ENCODE measurements around the gene CCDC85C.

Gene CCDC85C

GRCh38 chr14:99576761-99577705 is 27.0 kb downstream of the CCDC85C start:
- no peaks in the 10 kb centered on the region for H3K79me2 ChIP-seq (ENCODE audit: control insufficient read depth, insufficient read depth, low read length)
- no peak overlapping the region for H3K4ac ChIP-seq (ENCODE audit: low read depth, low read length)
- no peak overlapping the region for H3K27ac ChIP-seq (ENCODE audit: low read depth, low read length)
- H3K56ac ChIP-seq (ENCODE audit: low read length) = peak overlapping the region; percentile 56
- no peak overlapping the region for H3K9ac ChIP-seq (ENCODE audit: low read length)
- peaks cover 44% of the 10 kb centered on the region for H3K4me1 ChIP-seq (ENCODE audit: control insufficient read depth, low read depth, low read length)
- no peak for DNase-seq
- H2BK5ac ChIP-seq (ENCODE audit: low read length) = no peak overlapping the region
- H4K8ac ChIP-seq (ENCODE audit: low read depth, low read length) = no peak overlapping the region
- H4K5ac ChIP-seq (ENCODE audit: low read length) = no peak overlapping the region
- H3K27me3 ChIP-seq (ENCODE audit: insufficient read depth, low read length, poor library complexity) = no peaks in the 10 kb centered on the region
- H3K36me3 ChIP-seq (ENCODE audit: control insufficient read depth, insufficient read depth, low read length) = no peaks in the 10 kb centered on the region
- no peak overlapping the region for H3K23ac ChIP-seq (ENCODE audit: low read length)
- H2AK5ac ChIP-seq (ENCODE audit: low read length) = no peak overlapping the region
- no peak overlapping the region for H2BK120ac ChIP-seq (ENCODE audit: low read depth, low read length)
- no peak overlapping the region for H3K18ac ChIP-seq (ENCODE audit: low read length)
- H3K4me2 ChIP-seq (ENCODE audit: low read length) = no peak overlapping the region
- no peak overlapping the region for H3K4me3 ChIP-seq (ENCODE audit: low read length)
- no CpG with 5 or more reads among the region's 26 CpGs for WGBS (ENCODE audit: extremely low coverage, insufficient coverage, low lambda C conversion rate)
- no peak overlapping the region for H2BK15ac ChIP-seq (replicated peaks; ENCODE audit: low read depth)
- H3K79me1 ChIP-seq (ENCODE audit: low read length) = peaks cover 4% of the 10 kb centered on the region

GRCh38 chr14:99576304-99576703 is 27.7 kb downstream of the CCDC85C start:
- Histone ChIP-seq H4K8ac (ENCODE audit: low read depth, low read length) (no peak overlapping the region), H2BK120ac (ENCODE audit: low read depth, low read length) (no peak overlapping the region), H3K4me3 (ENCODE audit: low read length) (no peak overlapping the region), H3K56ac (ENCODE audit: low read length) (peak overlapping the region; percentile 35), H3K9ac (ENCODE audit: low read length) (no peak overlapping the region), H3K27ac (ENCODE audit: low read depth, low read length) (no peak overlapping the region), H3K18ac (ENCODE audit: low read length) (no peak overlapping the region), H3K79me1 (ENCODE audit: low read length) (peaks cover 4% of the 10 kb centered on the region), H2BK5ac (ENCODE audit: low read length) (no peak overlapping the region), H3K36me3 (ENCODE audit: control insufficient read depth, insufficient read depth, low read length) (no peaks in the 10 kb centered on the region), H4K5ac (ENCODE audit: low read length) (no peak overlapping the region), H3K4me2 (ENCODE audit: low read length) (no peak overlapping the region), H3K4me1 (ENCODE audit: control insufficient read depth, low read depth, low read length) (peaks cover 50% of the 10 kb centered on the region), H3K27me3 (ENCODE audit: insufficient read depth, low read length, poor library complexity) (no peaks in the 10 kb centered on the region), H3K23ac (ENCODE audit: low read length) (no peak overlapping the region), H3K79me2 (ENCODE audit: control insufficient read depth, insufficient read depth, low read length) (no peaks in the 10 kb centered on the region), H2BK15ac (replicated peaks; ENCODE audit: low read depth) (no peak overlapping the region), H2AK5ac (ENCODE audit: low read length) (no peak overlapping the region), H3K4ac (ENCODE audit: low read depth, low read length) (no peak overlapping the region)
- no CpG with 5 or more reads among the region's 5 CpGs for WGBS (ENCODE audit: extremely low coverage, insufficient coverage, low lambda C conversion rate)
- DNase-seq = peak; percentile 42

GRCh38 chr14:99575043-99576023 is 28.7 kb downstream of the CCDC85C start:
- Histone ChIP-seq H4K5ac (ENCODE audit: low read length) (no peak overlapping the region), H3K79me1 (ENCODE audit: low read length) (peaks cover 2% of the 10 kb centered on the region), H2BK5ac (ENCODE audit: low read length) (no peak overlapping the region), H3K36me3 (ENCODE audit: control insufficient read depth, insufficient read depth, low read length) (no peaks in the 10 kb centered on the region), H3K27me3 (ENCODE audit: insufficient read depth, low read length, poor library complexity) (no peaks in the 10 kb centered on the region), H3K4me1 (ENCODE audit: control insufficient read depth, low read depth, low read length) (peaks cover 60% of the 10 kb centered on the region), H4K8ac (ENCODE audit: low read depth, low read length) (no peak overlapping the region), H3K4me3 (ENCODE audit: low read length) (no peak overlapping the region), H2BK15ac (replicated peaks; ENCODE audit: low read depth) (no peak overlapping the region), H3K18ac (ENCODE audit: low read length) (peak overlapping the region; percentile 20), H2AK5ac (ENCODE audit: low read length) (no peak overlapping the region), H3K56ac (ENCODE audit: low read length) (peak overlapping the region; percentile 35), H3K9ac (ENCODE audit: low read length) (peak overlapping the region; percentile 2), H2BK120ac (ENCODE audit: low read depth, low read length) (no peak overlapping the region), H3K23ac (ENCODE audit: low read length) (no peak overlapping the region), H3K4me2 (ENCODE audit: low read length) (no peak overlapping the region), H3K79me2 (ENCODE audit: control insufficient read depth, insufficient read depth, low read length) (no peaks in the 10 kb centered on the region), H3K27ac (ENCODE audit: low read depth, low read length) (no peak overlapping the region), H3K4ac (ENCODE audit: low read depth, low read length) (no peak overlapping the region)
- WGBS (ENCODE audit: extremely low coverage, insufficient coverage, low lambda C conversion rate) = no CpG with 5 or more reads among the region's 22 CpGs
- peak; percentile 50 for DNase-seq

GRCh38 chr14:99574099-99574880 is 29.7 kb downstream of the CCDC85C start:
- peaks cover 57% of the 10 kb centered on the region for H3K4me1 ChIP-seq (ENCODE audit: control insufficient read depth, low read depth, low read length)
- H2BK120ac ChIP-seq (ENCODE audit: low read depth, low read length) = no peak overlapping the region
- WGBS (ENCODE audit: extremely low coverage, insufficient coverage, low lambda C conversion rate) = no CpG with 5 or more reads among the region's 11 CpGs
- H2AK5ac ChIP-seq (ENCODE audit: low read length) = peak overlapping the region; percentile 81
- H3K4me3 ChIP-seq (ENCODE audit: low read length) = no peak overlapping the region
- H3K9ac ChIP-seq (ENCODE audit: low read length) = peak overlapping the region; percentile 48
- H4K5ac ChIP-seq (ENCODE audit: low read length) = no peak overlapping the region
- DNase-seq = peak; percentile 97
- H3K18ac ChIP-seq (ENCODE audit: low read length) = peak overlapping the region; percentile 60
- peak overlapping the region; percentile 89 for H3K23ac ChIP-seq (ENCODE audit: low read length)
- H4K8ac ChIP-seq (ENCODE audit: low read depth, low read length) = no peak overlapping the region
- peak overlapping the region; percentile 14 for H3K27ac ChIP-seq (ENCODE audit: low read depth, low read length)
- H3K27me3 ChIP-seq (ENCODE audit: insufficient read depth, low read length, poor library complexity) = no peaks in the 10 kb centered on the region
- H3K4ac ChIP-seq (ENCODE audit: low read depth, low read length) = no peak overlapping the region
- peak overlapping the region; percentile 46 for H3K4me2 ChIP-seq (ENCODE audit: low read length)
- no peak overlapping the region for H2BK15ac ChIP-seq (replicated peaks; ENCODE audit: low read depth)
- peaks cover 2% of the 10 kb centered on the region for H3K79me1 ChIP-seq (ENCODE audit: low read length)
- peak overlapping the region; percentile 82 for H3K56ac ChIP-seq (ENCODE audit: low read length)
- H2BK5ac ChIP-seq (ENCODE audit: low read length) = peak overlapping the region; percentile 81
- peaks cover 3% of the 10 kb centered on the region for H3K79me2 ChIP-seq (ENCODE audit: control insufficient read depth, insufficient read depth, low read length)
- no peaks in the 10 kb centered on the region for H3K36me3 ChIP-seq (ENCODE audit: control insufficient read depth, insufficient read depth, low read length)

- no peaks in the 10 kb centered on the region for H3K27me3 ChIP-seq (ENCODE audit: insufficient read depth, low read length, poor library complexity)
- no CpG with 5 or more reads among the region's 15 CpGs for WGBS (ENCODE audit: extremely low coverage, insufficient coverage, low lambda C conversion rate)
- DNase-seq = no peak
- H3K4ac ChIP-seq (ENCODE audit: low read depth, low read length) = no peak overlapping the region
- H4K8ac ChIP-seq (ENCODE audit: low read depth, low read length) = no peak overlapping the region
- H4K5ac ChIP-seq (ENCODE audit: low read length) = no peak overlapping the region
- no peaks in the 10 kb centered on the region for H3K36me3 ChIP-seq (ENCODE audit: control insufficient read depth, insufficient read depth, low read length)
- H3K4me3 ChIP-seq (ENCODE audit: low read length) = no peak overlapping the region
- H3K4me1 ChIP-seq (ENCODE audit: control insufficient read depth, low read depth, low read length) = peaks cover 57% of the 10 kb centered on the region
- H2AK5ac ChIP-seq (ENCODE audit: low read length) = peak overlapping the region; percentile 81
- no peak overlapping the region for H2BK120ac ChIP-seq (ENCODE audit: low read depth, low read length)
- peak overlapping the region; percentile 82 for H3K56ac ChIP-seq (ENCODE audit: low read length)
- H3K23ac ChIP-seq (ENCODE audit: low read length) = peak overlapping the region; percentile 89
- H3K27ac ChIP-seq (ENCODE audit: low read depth, low read length) = no peak overlapping the region
- H3K79me1 ChIP-seq (ENCODE audit: low read length) = peaks cover 2% of the 10 kb centered on the region
- H3K18ac ChIP-seq (ENCODE audit: low read length) = peak overlapping the region; percentile 19
- peak overlapping the region; percentile 22 for H3K9ac ChIP-seq (ENCODE audit: low read length)
- peaks cover 3% of the 10 kb centered on the region for H3K79me2 ChIP-seq (ENCODE audit: control insufficient read depth, insufficient read depth, low read length)
- no peak overlapping the region for H2BK15ac ChIP-seq (replicated peaks; ENCODE audit: low read depth)
- peak overlapping the region; percentile 73 for H2BK5ac ChIP-seq (ENCODE audit: low read length)
- H3K4me2 ChIP-seq (ENCODE audit: low read length) = no peak overlapping the region
Measured at GRCh38 chr14:99573436-99574098, 30.4 kb downstream of the CCDC85C start.
